ENCODE measurements around the gene ADAMTSL1.

The ADAMTSL1 gene

DNA sequence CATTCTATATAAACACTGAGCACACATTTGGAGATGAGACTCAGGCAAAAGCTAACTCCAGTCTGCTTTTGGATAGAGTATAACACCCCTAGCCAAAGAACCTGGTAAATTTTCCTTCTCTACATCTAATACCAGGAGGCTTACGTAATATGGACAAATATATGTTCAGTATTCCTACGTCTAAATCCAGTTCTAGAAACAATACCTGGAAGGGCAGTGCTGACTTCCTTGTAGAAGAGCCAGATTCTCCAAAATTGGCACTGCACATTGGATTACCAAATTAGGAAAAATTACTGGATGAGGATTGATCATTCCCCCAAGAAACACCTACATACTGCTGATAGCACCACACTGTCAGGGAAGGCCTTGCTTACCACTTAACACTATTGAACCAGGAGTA lies 311.7 kb downstream of the ADAMTSL1 start:
- DNase-seq, result no peak

- DNase-seq, result no peak
These were observed 312.2 kb downstream of the ADAMTSL1 start for GRCh38 chr9:18786196-18786595.

DNA sequence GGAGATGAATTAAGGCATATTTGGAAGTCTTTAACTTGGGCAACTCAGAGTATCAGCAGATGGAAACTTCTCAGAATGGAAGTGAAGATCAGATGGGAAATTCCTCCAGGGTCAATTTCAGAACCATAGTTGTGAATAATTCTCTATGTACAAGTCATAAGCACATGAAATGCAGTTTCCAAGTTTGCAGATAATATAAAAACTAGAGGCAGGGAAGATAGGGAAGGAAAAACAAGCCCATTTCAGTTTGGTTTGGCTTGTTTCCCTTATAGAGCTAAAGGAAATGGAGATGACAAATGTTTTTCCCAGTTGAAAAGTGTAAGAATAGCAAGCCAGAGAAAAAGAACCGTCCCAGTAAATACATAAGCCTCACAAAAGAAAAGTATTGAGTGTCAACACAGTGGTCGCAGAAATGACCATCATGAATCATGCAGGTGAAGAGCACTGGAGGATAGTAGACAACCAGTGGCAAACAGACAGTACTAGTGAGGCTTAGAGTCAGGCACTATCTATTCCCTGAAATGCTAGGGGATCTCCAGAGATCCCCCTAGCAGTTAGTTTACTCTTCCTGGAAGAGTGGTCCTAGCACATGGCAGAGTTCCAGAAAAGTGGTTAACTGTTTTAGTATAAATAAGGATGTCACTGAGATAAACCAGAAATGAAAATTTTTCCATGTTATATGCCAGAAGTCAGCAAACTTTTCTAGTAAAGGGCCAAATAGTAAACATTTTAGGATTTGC lies 313.1 kb downstream of the ADAMTSL1 start:
- no peak for DNase-seq

GRCh38 chr9:18788256-18788655 lies 314.3 kb downstream of the ADAMTSL1 start:
- DNase-seq, result no peak

- no peak for DNase-seq
These were observed 317.1 kb downstream of the ADAMTSL1 start for GRCh38 chr9:18791074-18791473.

- no peak for DNase-seq
These were observed 319.2 kb downstream of the ADAMTSL1 start for GRCh38 chr9:18793122-18793521.

- DNase-seq, result no peak
These were observed 322.2 kb downstream of the ADAMTSL1 start for GRCh38 chr9:18795947-18796671.

DNA sequence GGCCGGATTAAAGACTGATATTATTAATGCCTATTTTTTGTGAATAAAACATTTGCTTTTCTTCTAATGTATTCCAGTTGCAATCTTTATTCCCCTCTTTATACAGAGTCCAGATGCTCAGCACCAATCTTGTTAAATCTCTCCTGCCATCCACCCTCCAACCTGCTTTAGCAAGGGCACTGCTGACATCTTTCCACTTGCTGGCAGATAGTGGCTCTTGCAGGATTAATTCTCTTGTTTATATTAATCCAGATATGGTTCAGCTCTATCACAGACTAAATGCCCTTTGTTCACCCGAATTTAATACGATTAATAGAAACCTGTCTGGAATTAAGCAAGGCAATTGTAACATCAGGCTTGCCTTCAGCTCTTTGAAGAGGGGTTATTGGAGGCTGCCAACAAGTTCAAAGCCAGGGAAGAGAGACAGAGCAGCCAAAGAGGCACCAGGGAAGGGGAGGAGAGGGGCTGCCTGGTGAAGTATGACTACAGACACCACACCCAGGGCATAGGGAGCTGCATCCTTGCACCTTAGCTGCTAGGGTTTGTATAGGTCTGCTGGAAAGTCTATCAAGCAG lies 322.8 kb downstream of the ADAMTSL1 start:
- DNase-seq, result no peak

DNA sequence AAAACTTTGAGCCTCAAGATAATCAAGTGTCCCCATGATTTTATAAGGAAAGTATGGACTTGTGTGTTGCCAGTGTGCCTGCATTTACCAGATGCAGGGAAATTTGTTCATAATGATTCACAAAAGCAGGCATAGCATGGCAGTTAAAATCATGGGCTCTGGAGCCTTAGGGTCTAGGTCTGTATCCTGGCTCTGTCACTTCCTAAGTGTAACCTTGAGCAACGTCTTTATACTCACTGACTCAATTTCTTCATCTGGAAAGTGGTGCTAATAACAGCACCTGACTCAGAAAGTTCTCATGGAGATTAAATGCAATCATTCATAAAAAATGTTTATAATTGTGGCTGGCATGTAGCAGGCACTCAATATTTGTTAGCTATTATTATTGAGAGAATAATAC lies 324.2 kb downstream of the ADAMTSL1 start:
- no peak for DNase-seq

DNA sequence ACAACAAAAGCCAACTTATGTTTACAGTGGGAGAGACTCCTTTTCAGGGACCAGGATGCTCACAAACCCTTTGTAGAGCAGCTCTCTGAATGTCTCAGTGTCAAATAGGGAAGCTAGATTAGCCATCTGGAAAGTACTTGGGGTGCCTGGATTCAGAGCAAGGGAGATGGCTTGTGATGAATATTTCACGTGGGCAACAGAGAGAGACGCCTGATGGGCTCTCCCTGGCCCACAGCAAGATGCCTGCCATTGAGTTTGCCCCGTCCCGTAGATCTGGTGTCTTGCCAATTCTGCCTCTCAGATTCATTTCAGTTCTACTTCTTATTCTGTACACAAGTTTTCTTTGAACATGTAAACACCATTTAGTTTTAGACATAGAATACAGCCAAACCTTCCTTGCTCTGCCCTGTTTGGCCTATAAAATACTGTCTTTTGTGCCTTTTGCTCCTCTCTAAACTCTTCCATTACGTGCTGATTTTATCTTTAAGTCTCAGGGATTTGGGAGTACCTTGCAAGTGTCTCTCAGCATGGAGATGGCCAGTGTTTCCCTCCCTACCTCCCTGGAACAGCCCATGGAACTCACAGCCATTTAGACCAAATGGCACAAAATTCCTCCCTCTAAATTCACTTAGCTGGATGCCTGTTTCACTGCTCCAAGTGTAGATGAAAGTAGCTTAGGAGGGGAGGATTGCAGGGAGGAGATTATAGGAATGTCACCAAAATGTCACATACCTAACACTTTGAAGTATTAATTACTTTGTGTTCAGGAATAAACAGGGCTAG lies 324.7 kb downstream of the ADAMTSL1 start:
- no peak for DNase-seq

DNA sequence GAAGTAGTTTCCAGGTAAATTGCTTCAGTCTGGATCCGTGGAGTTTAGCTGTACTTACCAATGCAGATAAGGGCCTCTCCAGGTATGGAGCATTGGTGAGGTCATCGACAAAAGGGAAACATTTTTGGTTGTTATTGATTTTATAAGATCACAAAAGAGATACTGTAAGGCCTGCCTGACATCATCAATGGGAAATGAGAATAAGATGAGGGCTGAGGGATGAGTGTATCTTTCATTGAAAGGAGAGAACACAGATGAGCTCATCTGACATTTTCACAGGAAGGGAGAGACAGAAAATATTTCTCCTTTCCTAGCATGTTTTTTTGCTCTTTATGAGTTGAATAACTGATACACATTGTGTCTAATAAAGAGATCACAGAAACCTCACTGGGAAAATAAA lies 325.5 kb downstream of the ADAMTSL1 start:
- no peak for DNase-seq

DNA sequence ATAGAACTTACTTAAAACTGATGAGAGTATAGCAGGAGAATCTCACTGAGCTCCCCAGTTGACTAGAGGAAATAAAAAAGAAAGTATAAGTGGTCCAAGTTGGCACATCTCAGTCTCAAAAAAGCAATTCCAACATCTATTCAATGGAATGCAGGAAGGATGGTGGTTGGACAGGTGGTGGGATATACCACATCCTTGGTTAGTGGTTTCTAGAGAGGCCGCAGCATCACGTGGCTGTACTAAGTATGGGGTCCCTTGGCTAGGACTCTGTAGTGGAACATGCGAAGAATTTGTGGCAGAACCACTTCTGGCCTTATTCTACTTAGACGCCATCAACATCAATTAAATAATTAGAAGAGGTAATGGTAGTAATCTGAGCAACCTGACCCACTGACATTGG lies 326.6 kb downstream of the ADAMTSL1 start:
- DNase-seq, result no peak

GRCh38 chr9:18805386-18805785 lies 331.4 kb downstream of the ADAMTSL1 start:
- DNase-seq, result no peak

DNA sequence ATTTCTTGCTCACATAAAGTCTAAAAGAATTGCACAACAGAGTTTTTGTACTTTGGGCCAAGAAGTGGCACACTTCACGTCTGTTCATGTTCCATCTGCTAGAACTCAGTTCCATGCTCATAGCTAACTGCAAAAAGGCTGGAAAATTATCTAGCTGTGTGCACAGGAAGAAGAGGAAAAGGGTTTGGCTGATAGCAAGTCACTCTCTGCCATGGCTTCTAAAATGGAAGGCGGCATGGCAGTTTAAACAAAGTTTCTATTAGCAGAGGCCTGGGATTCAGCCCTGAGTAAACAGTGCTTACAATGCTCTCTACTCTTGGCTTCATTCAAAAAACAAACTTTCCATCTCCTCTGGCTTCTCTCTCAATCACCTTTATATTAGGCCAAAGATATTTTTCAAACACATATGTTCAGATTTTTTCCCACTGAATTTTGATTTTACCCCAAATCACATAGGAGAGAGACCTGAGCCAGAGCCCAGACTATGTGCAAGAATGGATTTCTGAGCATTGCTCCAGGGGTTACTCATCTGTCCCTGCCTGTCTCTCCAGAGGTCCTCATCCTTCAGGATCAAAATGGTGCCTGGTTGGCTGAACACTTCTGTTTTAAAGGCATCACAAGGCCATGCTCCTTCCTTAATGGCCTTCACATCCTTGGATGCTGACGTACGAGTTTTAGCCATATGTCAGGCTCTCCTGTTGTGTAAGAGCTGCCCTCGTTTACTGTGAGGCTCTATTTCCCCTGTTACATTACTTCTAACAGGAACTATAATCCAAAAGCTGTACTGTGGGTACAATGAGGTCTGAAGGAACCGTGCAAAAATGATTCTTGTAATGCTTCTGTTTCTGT lies 332.5 kb downstream of the ADAMTSL1 start:
- DNase-seq, result no peak

DNA sequence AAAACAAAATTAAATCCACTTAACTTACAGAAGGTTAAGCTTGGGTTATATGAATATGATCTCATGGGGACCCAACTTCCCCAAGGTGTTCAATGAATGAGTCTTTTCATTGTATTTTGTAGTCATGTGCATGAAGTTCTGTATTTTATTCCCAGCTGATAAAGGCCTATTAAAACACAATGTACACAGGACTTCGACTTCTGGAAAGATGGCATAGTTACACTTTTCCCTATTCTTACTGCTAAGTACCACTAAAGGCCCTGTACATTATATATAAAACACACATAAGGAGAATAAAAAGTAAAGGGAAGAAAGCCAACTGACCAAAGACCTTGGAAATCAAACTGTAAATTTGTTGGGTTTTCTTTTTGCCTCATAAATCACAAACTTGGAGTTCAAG lies 336.6 kb downstream of the ADAMTSL1 start:
- DNase-seq, result no peak

GRCh38 chr9:18811171-18811570 lies 337.2 kb downstream of the ADAMTSL1 start:
- no peak for DNase-seq

DNA sequence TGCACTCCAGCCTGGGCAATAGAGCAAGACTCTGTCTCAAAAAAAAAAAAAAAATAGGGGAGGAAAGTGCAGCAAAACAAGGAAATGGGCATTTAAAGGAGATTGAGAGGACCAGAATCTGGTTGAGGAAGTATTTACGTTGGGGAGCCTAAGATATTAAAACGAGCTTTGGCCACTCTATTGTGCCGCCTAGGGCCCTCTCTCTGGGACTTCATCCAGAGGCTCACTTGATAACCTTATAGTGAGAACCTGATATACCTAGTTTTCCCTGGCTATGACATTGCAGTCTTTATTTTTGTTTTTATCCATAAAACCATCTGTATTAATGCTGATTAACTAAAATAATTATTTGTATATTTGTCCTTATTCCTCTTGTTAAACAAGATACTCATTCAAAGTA lies 345.5 kb downstream of the ADAMTSL1 start:
- DNase-seq, result no peak

- no peak for DNase-seq
These were observed 346.7 kb downstream of the ADAMTSL1 start for GRCh38 chr9:18820566-18821095.

GRCh38 chr9:18821788-18822187 lies 347.8 kb downstream of the ADAMTSL1 start:
- no peak for DNase-seq

GRCh38 chr9:18822850-18823249 lies 348.9 kb downstream of the ADAMTSL1 start:
- DNase-seq, result no peak

GRCh38 chr9:18824095-18824666 lies 350.2 kb downstream of the ADAMTSL1 start:
- no peak for DNase-seq

DNA sequence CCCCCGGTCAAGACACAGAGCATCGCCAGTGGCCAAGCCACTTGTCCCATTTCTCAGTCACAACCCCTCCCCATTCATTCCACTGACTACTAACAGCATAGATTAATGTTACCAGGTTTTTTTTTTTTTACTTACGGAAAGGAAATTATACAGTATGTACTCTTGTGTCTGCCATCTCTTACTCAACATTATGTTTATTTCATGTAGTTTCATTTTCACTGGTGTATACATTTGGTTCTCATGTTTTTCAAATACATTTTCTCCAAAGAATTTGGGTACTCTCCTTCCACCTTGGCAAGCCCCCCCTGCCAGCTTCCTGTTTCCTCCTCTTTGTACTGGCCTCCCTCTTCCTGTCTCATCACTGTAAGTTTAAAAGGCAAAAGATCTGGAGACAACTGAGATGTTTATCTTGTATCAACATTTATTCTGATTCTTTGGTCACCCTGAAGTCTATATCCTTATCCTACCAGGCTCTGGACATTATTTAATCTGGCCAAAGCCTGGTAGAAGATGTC lies 351.8 kb downstream of the ADAMTSL1 start:
- no peak for DNase-seq

Data from right forelimb (tissue), 1 donor.